OCI-LY3 (cell line): Measurements from ENCODE around the gene COLEC11.
A peak's percentile ranks its signal among the peaks of the same experiment; 100 is the strongest.

Experiments used
- H2AFZ ChIP-seq: fragments of 200-600, 300-600 bp; shearing (Covaris generic); 2 replicates; pipeline ENCODE4 v1.6.0; 2014; ENCODE audit warnings: antibody characterized with exemption, low read depth, low read length
- H3K27ac ChIP-seq: fragments of 200-600, 300-600 bp; sonication (generic); 2 replicates; pipeline ENCODE4 v1.5.1; 2014; ENCODE audit warnings: mild to moderate bottlenecking, low read length, moderate library complexity, mixed read lengths
- H3K27me3 ChIP-seq: fragments of 200-600, 300-600 bp; sonication (generic); 2 replicates; pipeline ENCODE4 v1.6.1; 2014; ENCODE audit warnings: low read depth, low read length, mixed read lengths
- H3K36me3 ChIP-seq: fragments of 200-600, 300-600 bp; sonication (generic); replicated peaks from 2 replicates; pipeline ENCODE3; 2014; ENCODE audit warnings: low read depth, low read length, mixed read lengths
- H3K4me1 ChIP-seq: fragments of 300-600, 200-600 bp; sonication (generic); 2 replicates; pipeline ENCODE4 v1.6.1; 2014; ENCODE audit warnings: low read length, mixed read lengths
- H3K4me2 ChIP-seq: fragments of 200-600, 300-600 bp; sonication (generic); 2 replicates; pipeline ENCODE4 v1.6.1; 2014; ENCODE audit warnings: low read length, mixed read lengths
- H3K4me3 ChIP-seq: fragments of 300-600, 200-600 bp; sonication (generic); 2 replicates; pipeline ENCODE4 v1.5.1; 2014; ENCODE audit warnings: antibody characterized with exemption, mild to moderate bottlenecking, low read length, moderate library complexity
- H3K79me2 ChIP-seq: fragments of 300-600, 200-600 bp; shearing (Covaris generic); 2 replicates; pipeline ENCODE4 v1.6.1; 2014; ENCODE audit warnings: mild to moderate bottlenecking, low read length, mixed read lengths
- H3K9ac ChIP-seq: fragments of 300-600, 200-600 bp; shearing (Covaris generic); 2 replicates; pipeline ENCODE4 v1.6.0; 2014; ENCODE audit warnings: mild to moderate bottlenecking, low read length, moderate library complexity
- H3K9me3 ChIP-seq: fragments of 200-600, 300-600 bp; shearing (Covaris generic); 2 replicates; pipeline ENCODE4 v1.6.1; 2014; ENCODE audit warnings: low read length, mixed read lengths; ENCODE audit not compliant: insufficient read depth
- H4K20me1 ChIP-seq: fragments of 200-600, 300-600 bp; sonication (generic); 2 replicates; pipeline ENCODE4 v1.6.1; 2016; ENCODE audit warnings: low read length, mixed read lengths; ENCODE audit not compliant: insufficient read depth
- EZH2phosphoT487 ChIP-seq: fragments of 200-600 bp; shearing (Covaris generic); IDR thresholded peaks from 2 replicates; pipeline ENCODE4 v1.6.1; 2018; ENCODE audit warnings: antibody characterized with exemption, mixed run types, low read depth
- TF ChIP-seq, protein P1 (sequence below): fragments of 200-600, 300-600 bp; sonication (generic); IDR thresholded peaks from 2 replicates; pipeline ENCODE4 v1.5.1; 2014; ENCODE audit warnings: antibody characterized with exemption, low read length, low read depth

COLEC11 gene

GRCh38 chr2:3620834-3621233 is 25.9 kb downstream of the COLEC11 start:
- H3K27ac ChIP-seq = no peak overlapping the region
- H3K4me3 ChIP-seq = no peak overlapping the region
- TF ChIP-seq, protein P1, sequence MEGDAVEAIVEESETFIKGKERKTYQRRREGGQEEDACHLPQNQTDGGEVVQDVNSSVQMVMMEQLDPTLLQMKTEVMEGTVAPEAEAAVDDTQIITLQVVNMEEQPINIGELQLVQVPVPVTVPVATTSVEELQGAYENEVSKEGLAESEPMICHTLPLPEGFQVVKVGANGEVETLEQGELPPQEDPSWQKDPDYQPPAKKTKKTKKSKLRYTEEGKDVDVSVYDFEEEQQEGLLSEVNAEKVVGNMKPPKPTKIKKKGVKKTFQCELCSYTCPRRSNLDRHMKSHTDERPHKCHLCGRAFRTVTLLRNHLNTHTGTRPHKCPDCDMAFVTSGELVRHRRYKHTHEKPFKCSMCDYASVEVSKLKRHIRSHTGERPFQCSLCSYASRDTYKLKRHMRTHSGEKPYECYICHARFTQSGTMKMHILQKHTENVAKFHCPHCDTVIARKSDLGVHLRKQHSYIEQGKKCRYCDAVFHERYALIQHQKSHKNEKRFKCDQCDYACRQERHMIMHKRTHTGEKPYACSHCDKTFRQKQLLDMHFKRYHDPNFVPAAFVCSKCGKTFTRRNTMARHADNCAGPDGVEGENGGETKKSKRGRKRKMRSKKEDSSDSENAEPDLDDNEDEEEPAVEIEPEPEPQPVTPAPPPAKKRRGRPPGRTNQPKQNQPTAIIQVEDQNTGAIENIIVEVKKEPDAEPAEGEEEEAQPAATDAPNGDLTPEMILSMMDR = no peak
- TF ChIP-seq EZH2phosphoT487 = no peak
- no peaks in the 10 kb centered on the region for H4K20me1 ChIP-seq
- no peak overlapping the region for H3K9ac ChIP-seq
- peaks cover 9% of the 10 kb centered on the region for H3K4me1 ChIP-seq
- H3K4me2 ChIP-seq = no peak overlapping the region
- no peaks in the 10 kb centered on the region for H3K27me3 ChIP-seq
- H2AFZ ChIP-seq = no peak overlapping the region
- H3K36me3 ChIP-seq = no peaks in the 10 kb centered on the region
- no peaks in the 10 kb centered on the region for H3K79me2 ChIP-seq
- H3K9me3 ChIP-seq = 0 out of 2 replicates have a peak, but pooled peaks cover 3% of the 10 kb centered on the region

GRCh38 chr2:3622967-3623366 is 28.1 kb downstream of the COLEC11 start:
- Histone ChIP-seq H3K9ac (no peak overlapping the region), H3K4me1 (peaks cover 9% of the 10 kb centered on the region), H3K4me3 (no peak overlapping the region), H3K36me3 (no peaks in the 10 kb centered on the region), H4K20me1 (no peaks in the 10 kb centered on the region), H2AFZ (no peak overlapping the region), H3K9me3 (0 out of 2 replicates have a peak, but pooled peaks cover 3% of the 10 kb centered on the region), H3K27ac (no peak overlapping the region), H3K79me2 (no peaks in the 10 kb centered on the region), H3K4me2 (no peak overlapping the region), H3K27me3 (no peaks in the 10 kb centered on the region)
- TF ChIP-seq, protein P1 = no peak
- TF ChIP-seq EZH2phosphoT487 = no peak

GRCh38 chr2:3624059-3624794 is 29.3 kb downstream of the COLEC11 start:
- no peaks in the 10 kb centered on the region for H3K27me3 ChIP-seq
- H3K4me3 ChIP-seq = no peak overlapping the region
- 0 out of 2 replicates have a peak overlapping the region, but pooled peaks have one; percentile 6 for H2AFZ ChIP-seq
- H3K9me3 ChIP-seq = no peaks in the 10 kb centered on the region
- no peak overlapping the region for H3K9ac ChIP-seq
- no peak overlapping the region for H3K27ac ChIP-seq
- H3K4me1 ChIP-seq = peaks cover 9% of the 10 kb centered on the region
- peak overlapping the region; percentile 27 for H3K4me2 ChIP-seq
- no peak for TF ChIP-seq EZH2phosphoT487
- TF ChIP-seq, protein P1 = no peak
- H3K79me2 ChIP-seq = no peaks in the 10 kb centered on the region
- no peaks in the 10 kb centered on the region for H4K20me1 ChIP-seq
- no peaks in the 10 kb centered on the region for H3K36me3 ChIP-seq

DNA sequence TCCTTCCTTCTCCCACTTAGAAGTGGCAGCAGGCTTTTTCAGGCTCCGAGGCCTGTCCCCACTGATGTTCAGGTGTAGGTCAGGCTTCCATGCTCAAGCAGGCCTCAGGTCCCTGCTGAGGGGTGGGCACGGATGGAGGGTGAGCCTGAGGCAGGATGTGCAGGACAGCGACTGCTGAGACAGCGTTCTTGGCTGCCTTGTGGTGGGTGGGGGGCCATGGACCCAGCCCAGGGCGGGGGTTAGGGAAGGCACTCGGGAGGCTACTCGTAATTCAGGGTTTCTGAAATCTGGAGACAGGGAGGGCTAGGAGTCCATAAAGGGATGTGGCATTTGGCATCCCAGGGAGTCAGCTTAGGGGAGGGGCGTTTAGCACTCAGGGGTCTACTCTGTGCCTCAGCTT is 30.3 kb downstream of the COLEC11 start:
- H3K9me3 ChIP-seq = no peaks in the 10 kb centered on the region
- H3K4me3 ChIP-seq = no peak overlapping the region
- no peaks in the 10 kb centered on the region for H3K36me3 ChIP-seq
- no peaks in the 10 kb centered on the region for H3K79me2 ChIP-seq
- no peaks in the 10 kb centered on the region for H3K27me3 ChIP-seq
- H4K20me1 ChIP-seq = no peaks in the 10 kb centered on the region
- TF ChIP-seq EZH2phosphoT487 = no peak
- TF ChIP-seq, protein P1 = no peak
- H3K9ac ChIP-seq = no peak overlapping the region
- peaks cover 9% of the 10 kb centered on the region for H3K4me1 ChIP-seq
- no peak overlapping the region for H3K27ac ChIP-seq
- no peak overlapping the region for H2AFZ ChIP-seq
- no peak overlapping the region for H3K4me2 ChIP-seq
